HG03139 (cell line): ENCODE measurements around the gene TMEM17.

Experiments used
- ATAC-seq: cut with Tn5 transposase; IDR thresholded peaks from one replicate; pipeline ENCODE4 v1.9.1; 2021; ENCODE audit not compliant: unreplicated experiment

TMEM17 gene

DNA sequence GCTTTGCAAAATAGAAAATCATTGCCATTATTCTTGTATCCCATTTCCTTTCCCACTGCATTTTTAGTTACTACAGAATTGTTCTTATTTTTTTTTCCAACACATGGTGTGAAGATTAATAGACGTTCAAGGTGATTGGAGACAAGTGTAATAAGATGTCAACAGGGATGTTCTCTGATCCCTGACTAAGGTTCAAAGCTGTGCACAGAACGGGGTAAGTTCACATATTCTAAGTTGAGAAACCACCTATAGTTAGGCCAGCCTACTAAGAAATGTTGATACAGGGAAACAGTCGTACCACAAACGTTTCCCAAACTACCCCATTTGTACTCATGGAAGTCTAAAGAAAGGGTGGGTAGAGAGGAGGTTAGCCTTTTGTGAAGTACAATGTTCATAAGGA is 6.4 kb upstream of the TMEM17 start:
- no peak for ATAC-seq

- ATAC-seq = no peak
These were observed 5.6 kb upstream of the TMEM17 start for GRCh38 chr2:62511636-62512035.

DNA sequence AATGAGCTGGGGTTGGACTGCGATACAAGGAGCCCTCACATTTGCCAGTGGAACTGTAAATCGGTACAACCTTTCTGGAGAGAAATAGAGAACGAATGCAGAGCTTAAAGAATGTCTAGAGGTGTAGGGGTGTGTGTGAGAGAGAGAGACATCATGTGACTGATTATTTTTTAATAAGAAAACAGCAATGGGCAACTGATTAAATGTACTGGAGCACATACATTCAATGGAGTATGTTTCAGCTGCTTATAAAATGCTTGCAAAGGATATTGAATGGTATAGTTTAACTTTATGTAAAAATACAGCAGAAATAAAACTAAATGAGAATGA is 391 bp upstream of the TMEM17 start:
- ATAC-seq = peak; percentile 30

DNA sequence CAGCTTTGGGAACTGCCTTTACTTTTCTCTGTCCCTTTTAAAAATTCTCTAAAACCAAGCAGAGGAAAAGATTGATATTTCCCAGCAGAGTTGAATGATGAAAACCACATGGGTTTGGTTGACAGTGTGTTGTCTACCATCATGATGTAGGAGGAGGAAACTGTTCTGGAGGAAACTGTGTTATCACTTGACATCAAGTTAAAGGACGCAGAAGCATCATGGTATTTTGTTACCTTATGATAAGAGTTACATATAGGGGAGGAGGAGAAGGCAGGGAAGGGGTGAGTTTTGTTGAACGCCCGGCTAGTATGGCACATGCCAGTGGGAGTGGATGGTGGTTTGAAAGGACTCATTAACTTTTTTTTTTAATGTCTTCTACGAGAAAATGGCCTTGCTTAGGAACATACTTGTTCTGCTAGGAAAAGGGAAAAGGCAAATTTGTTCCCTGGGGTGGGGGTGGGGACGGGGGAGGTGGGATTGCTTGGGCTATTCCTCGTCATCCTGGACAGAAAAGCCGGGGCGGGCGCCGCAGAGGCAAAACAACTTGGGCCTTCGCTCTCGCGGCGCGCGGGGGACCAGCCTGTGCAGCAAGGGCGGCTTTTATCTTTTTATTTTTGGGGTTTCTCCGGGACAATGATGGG is 766 bp downstream of the TMEM17 start:
- no peak for ATAC-seq

- ATAC-seq = no peak
These were observed 1.3 kb downstream of the TMEM17 start for GRCh38 chr2:62504657-62505056.

DNA sequence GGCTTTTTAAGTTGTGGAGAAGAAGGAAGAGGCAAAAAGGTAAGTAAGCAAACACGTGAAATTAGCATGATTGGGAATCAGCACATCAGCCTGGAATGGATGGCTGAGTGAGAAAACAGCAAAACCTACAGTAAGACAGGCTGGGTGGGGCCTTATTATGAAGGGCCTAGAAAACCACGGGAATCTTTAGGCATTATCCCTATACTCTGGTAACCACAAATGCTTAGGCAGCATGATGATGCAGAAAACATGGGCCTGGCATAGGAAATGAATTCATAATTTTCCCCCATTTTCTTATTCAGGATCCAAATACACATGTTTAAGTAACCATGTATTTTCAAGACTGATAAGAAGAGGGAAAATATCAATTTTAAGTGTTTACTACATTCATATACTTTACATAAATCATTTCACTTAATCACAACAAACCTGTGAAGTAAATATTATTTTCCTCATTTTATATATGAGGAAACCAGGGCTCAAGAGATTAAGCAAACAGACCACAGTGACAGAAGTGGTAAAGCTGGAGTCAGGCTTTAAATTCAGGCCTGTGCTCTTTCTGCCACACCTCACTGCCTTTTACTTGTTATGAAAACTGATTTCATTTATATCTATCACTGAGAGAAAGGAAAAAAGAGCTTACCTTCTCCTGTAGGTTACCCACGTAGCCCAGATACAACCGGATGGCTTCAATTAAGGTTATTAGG is 4.0 kb downstream of the TMEM17 start:
- ATAC-seq = no peak

- no peak for ATAC-seq
These were observed 4.9 kb downstream of the TMEM17 start for GRCh38 chr2:62501069-62501468.

DNA sequence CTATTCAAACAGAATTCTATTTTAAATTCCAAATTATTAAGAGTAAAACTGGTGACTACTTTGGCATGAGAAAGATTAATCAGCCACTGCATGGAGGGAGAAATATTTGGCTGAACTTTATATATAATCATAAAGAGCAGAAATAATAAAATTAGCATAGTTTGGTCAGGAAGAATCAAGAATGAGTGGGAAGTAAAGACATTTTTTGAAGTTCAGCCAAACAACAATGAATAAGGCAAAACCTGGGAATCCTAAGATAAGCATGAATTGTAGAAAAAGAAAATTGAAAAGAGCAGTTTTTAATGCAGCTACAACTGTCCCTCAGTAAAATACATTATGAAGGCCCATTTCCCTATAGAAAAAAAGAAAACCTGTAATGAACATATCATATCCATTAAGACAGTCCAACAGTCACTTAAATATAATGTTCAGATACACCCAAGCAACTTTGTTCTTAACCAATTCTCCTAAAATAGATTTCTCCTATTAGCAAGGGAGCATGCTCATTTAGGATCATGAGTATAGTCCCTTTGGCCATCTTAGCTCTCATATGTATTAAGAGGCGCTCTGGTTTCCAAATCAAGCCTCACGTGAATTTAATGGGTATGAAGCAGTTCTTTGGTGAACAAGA is 6.5 kb downstream of the TMEM17 start:
- no peak for ATAC-seq

- ATAC-seq = no peak
These were observed 7.3 kb downstream of the TMEM17 start for GRCh38 chr2:62498739-62499138.

DNA sequence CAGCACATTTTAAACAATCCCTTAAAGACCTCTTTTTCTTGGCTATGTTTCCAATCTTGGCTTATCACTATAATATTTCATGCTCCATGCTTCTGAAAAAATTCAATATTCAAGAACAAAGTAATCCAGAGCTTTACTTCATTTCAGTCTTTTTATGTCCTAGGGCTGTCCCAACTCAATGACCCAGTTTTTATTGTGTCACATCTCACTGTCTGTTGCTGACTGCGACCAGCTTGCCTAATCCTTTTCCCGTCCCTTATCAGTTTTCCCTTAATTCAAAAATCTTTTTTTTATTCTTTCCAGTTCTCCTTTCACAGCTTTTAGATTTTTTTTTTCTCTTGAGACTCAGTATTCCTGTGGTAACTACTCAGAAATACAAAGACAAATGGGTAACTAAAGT is 10.2 kb downstream of the TMEM17 start:
- no peak for ATAC-seq

- no peak for ATAC-seq
These were observed 13.9 kb downstream of the TMEM17 start for GRCh38 chr2:62492048-62492447.

DNA sequence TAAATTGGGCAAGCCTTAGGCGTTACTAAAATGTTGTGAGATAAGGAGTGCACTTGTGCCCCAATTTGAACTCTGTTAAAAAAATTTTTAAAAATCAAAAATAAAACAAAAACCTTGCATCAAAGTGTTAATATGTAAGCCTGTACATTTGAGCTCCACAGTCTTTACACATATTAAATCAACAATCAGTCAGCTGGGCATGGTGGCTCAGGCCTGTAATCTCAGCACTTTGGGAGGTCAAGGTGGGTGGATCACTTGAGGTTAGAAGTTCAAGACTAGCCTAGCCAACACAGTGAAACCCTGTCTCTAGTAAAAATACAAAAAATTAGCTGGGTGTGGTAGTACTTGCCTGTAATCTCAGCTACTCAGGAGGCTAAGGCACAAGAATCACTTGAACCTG is 16.3 kb downstream of the TMEM17 start:
- ATAC-seq = no peak

DNA sequence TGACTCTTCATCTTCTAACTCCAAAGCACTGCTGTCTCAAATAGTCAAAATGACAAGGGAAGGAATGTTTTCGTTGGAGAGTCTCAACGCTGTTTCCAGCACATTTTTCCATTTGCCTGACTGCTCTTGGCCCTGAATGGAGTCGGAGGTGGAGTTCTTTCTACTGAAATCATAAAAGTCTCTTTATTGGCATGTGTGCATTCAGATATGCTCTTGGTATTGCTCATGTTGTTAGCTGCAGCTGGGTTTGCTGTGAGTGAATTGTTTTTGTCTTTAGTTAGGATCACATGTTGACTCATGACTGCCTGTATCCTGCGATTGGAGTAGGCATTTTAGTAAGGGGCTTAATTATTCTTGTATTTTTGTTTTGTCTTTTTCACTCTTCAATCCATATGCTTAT is 16.8 kb downstream of the TMEM17 start:
- no peak for ATAC-seq

DNA sequence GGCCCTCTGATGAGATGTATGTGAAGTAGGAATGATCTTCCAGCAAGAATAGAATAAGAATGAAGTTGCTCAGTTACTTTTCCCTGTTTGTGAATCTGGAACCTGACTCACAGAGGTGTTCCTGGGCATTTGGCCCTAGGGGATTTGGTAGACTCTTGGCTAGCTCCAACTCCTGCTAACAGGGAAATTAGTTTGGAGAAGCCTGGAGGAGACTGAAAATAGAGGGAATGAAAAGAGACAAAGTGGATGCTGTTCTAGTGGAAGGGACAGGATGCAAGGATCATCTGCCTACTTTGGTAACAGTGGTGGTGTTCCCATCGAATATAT is 19.6 kb downstream of the TMEM17 start:
- no peak for ATAC-seq

- ATAC-seq = no peak
These were observed 20.1 kb downstream of the TMEM17 start for GRCh38 chr2:62485761-62486438.

DNA sequence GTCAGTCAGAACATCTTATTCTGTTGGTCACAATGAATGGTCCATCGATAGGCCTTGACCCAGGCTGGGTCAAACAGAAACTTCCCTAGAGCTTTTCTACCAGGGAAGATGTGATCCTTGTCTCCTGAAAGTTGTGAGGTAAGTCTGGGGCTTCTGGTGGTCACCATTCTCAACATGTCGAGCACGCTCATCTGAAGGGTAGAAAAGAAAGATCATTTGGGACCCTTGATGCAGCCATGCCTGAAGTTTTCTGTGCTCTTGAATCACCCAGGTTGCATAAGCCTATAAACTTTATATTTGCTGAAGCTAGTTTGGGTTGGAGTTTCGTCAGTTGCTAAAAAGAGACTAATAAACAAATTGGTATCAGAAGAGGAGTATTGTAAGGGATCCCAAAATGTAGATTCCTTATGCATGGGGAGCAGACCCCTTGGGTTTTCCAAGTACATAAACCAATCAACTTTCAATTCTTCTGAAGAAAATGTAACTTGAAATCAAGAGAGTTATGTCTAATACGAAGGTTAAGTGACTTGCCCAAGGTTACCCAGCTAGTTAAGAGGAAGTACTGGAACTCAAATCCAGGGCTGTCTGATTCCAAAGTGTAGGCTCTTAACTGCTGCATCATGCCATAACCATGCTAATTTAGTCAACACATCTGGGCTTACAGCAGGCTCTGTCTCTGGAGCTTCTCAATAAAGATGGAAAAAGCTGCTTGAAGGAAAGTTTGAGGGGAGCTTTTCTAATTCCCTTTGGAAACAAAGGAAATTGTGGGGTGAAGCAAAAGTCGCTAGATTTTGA is 23.2 kb downstream of the TMEM17 start:
- no peak for ATAC-seq

DNA sequence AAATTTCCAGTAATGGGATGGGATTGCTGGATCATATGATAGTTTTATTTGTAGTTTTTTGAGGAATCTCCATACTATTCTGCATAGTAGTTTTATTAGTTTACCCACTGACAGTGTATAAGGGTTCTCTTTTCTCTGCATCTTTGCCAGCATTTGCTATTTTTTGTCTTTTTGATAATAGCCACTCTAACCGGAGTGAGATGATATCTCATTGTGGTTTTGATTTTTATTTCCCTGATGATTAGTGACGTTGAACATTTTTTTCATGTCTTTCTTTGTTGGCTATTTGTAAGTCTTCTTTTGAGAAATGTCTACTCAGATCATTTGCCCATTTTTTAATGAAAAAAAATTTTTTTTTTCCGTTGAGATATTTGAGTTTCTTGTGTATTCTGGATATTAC is 26.1 kb downstream of the TMEM17 start:
- no peak for ATAC-seq

- no peak for ATAC-seq
These were observed 27.9 kb downstream of the TMEM17 start for GRCh38 chr2:62478093-62478580.

GRCh38 chr2:62477573-62477972 is 28.4 kb downstream of the TMEM17 start:
- no peak for ATAC-seq

GRCh38 chr2:62475172-62476011 is 30.6 kb downstream of the TMEM17 start:
- ATAC-seq = no peak
